HepG2 (cell line): Measurements from ENCODE around the gene ITCH. TPM values are rescaled to one million over a fixed set of nuclear protein-coding genes. Genes with fewer than 3 reads are reported as not detected.

ENCODE experiments used
- ATF7-NPFF ChIP-seq: sonication (generic); formaldehyde crosslinking; IDR thresholded peaks from 2 replicates; pipeline ENCODE4 v1.8.1; 2023; ENCODE audit warnings: mild to moderate bottlenecking, low read depth, missing genetic modification reagents, moderate library complexity
- HNF4G ChIP-seq, 2 experiments: sonication (generic) in 1 of 2; formaldehyde crosslinking in 1 of 2; IDR thresholded peaks; 2 replicates each; pipeline versions ENCODE4 v1.4.0 to v1.6.1; 2011 to 2020; ENCODE audit warnings: borderline replicate concordance in 2 of 2, low read depth in 2 of 2, mild to moderate bottlenecking in 2 of 2, low read length in 1 of 2, missing genetic modification reagents in 1 of 2, moderate library complexity in 1 of 2
- MEIS1 ChIP-seq: sonication (generic); formaldehyde crosslinking; IDR thresholded peaks from 2 replicates; pipeline ENCODE4 v1.9.0; 2021; ENCODE audit warnings: mild to moderate bottlenecking, missing genetic modification reagents, moderate library complexity, borderline replicate concordance
- MEIS2 ChIP-seq: sonication (generic); formaldehyde crosslinking; IDR thresholded peaks from 2 replicates; pipeline ENCODE4 v1.9.0; 2021; ENCODE audit warnings: mild to moderate bottlenecking, missing genetic modification reagents
- NFKBIZ ChIP-seq: IDR thresholded peaks from 2 replicates; pipeline ENCODE4 v1.6.1; 2018; ENCODE audit warnings: missing genetic modification reagents, missing compliant biosample characterization
- PHF21A ChIP-seq: sonication (generic); formaldehyde crosslinking; IDR thresholded peaks from 2 replicates; pipeline ENCODE4 v1.5.0; 2020; ENCODE audit warnings: mild to moderate bottlenecking, missing genetic modification reagents
- RBM39 ChIP-seq: fragments of 200-400 bp; formaldehyde crosslinking; IDR thresholded peaks from one replicate; pipeline ENCODE4 v1.6.1; 2018; ENCODE audit warnings: antibody characterized with exemption, mild to moderate bottlenecking, low read depth, low read length; ENCODE audit not compliant: poor library complexity, severe bottlenecking
- RFXAP ChIP-seq: sonication (generic); formaldehyde crosslinking; IDR thresholded peaks from 2 replicates; pipeline ENCODE4 v1.4.0; 2020; ENCODE audit warnings: missing genetic modification reagents, borderline replicate concordance
- RORA ChIP-seq: sonication (generic); formaldehyde crosslinking; IDR thresholded peaks from 2 replicates; pipeline ENCODE4 v1.5.0; 2020; ENCODE audit warnings: mild to moderate bottlenecking, missing genetic modification reagents, moderate library complexity
- SIX1 ChIP-seq: sonication (generic); formaldehyde crosslinking; IDR thresholded peaks from 2 replicates; pipeline ENCODE4 v1.4.0; 2020; ENCODE audit warnings: missing genetic modification reagents, borderline replicate concordance
- ZNF124 ChIP-seq: sonication (generic); formaldehyde crosslinking; IDR thresholded peaks from 2 replicates; pipeline ENCODE4 v1.4.0; 2020; ENCODE audit warnings: missing genetic modification reagents
- ZNF33B ChIP-seq: sonication (generic); formaldehyde crosslinking; IDR thresholded peaks from 2 replicates; pipeline ENCODE4 v1.5.1; 2020; ENCODE audit warnings: mild to moderate bottlenecking, missing genetic modification reagents
- polyA plus RNA-seq, 8 experiments: library from polyadenylated mRNA; depleted of rRNA in 3 of 8; stranded (reverse) in 7 of 8; unstranded in 1 of 8; fragments of >200 nt; fragmentation: Illumina TruSeq in 4 of 8; extraction: Trizol in 4 of 8; gene quantifications; 2 replicates each; pipeline versions ENCODE4 v1.2.1 to v1.2.3, GENCODE V29; 2011 to 2016; ENCODE audit warnings: low read depth in 4 of 8, missing spikeins in 1 of 8, mixed read lengths in 1 of 8; ENCODE audit not compliant: insufficient read depth in 1 of 8
- total RNA-seq, 5 experiments: library from RNA; depleted of rRNA; stranded (reverse); fragments of >200 nt; fragmentation: Illumina TruSeq; extraction: Trizol; gene quantifications; 2 replicates each; pipeline ENCODE4 v1.2.3, GENCODE V29; 2016; ENCODE audit warnings: low read depth in 1 of 5
- TF ChIP-seq, protein P1 (sequence below): sonication (generic); IDR thresholded peaks from 2 replicates; pipeline ENCODE4 v1.6.1; 2016; ENCODE audit warnings: low read depth, borderline replicate concordance
- TF ChIP-seq, protein P2 (sequence below): sonication (generic); formaldehyde crosslinking; IDR thresholded peaks from 2 replicates; pipeline ENCODE4 v1.5.0; 2020; ENCODE audit warnings: mild to moderate bottlenecking, missing genetic modification reagents
- TF ChIP-seq, protein P3 (sequence below): IDR thresholded peaks from 2 replicates; pipeline ENCODE4 v1.6.1; 2016; ENCODE audit warnings: low read depth

Gene ITCH
- total and polyA plus RNA-seq, 2 of the 13 experiments (the other 11 are each of a cell fraction or from before 2014, with no cell fraction given) = 20.5 to 112 TPM

DNA sequence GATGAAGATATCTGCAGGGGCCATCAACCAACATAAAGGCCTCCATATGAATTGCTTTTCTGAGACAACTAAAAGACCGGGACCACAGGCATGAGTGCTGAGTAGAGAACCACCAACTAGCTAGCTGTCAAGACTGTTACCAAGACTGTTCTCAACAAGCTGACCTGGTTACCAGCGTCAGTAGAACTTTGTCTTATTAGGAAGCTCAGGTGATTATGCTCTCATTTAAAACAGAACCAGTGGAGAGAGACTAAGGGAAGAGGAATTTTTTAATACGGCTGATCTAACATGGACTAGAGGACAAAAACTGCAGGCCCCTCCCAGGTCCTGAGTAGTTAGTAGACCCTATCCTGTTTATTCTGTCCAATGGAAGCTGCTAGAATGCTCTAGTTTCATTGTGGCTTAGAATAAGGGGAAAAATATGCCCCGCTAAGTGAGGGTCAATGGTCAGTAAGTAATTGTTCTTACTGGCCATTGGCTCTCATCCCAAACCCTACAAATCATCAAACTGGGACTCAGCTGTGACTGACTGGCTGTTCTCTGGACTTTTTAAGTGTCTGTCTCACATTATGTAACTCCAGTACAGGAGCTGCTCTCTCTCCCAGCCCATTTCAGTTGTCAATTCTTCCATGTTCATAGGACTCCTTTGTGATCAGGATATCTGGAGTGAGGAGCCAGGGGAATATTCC lies 149.3 kb downstream of the ITCH start (continued):
- TF ChIP-seq PHF21A (CRISPR knock-in tag) (peak; percentile 97), SIX1 (CRISPR knock-in tag) (no peak), MEIS1 (CRISPR knock-in tag) (peak; percentile 50; the same call in 1 of the 2 replicates), MEIS2 (peak; percentile 79; the same call in 1 of the 2 replicates), NFKBIZ (CRISPR knock-in tag) (no peak), ZNF124 (no peak), RFXAP (CRISPR knock-in tag) (peak; percentile 70; the same call in 1 of the 2 replicates), RBM39 (no peak), ATF7-NPFF (CRISPR knock-in tag) (0 out of 2 replicates have a peak, but pooled peaks have one; percentile 13), HNF4G (IDR thresholded peaks at IDR 0.05; ENCODE audit: borderline replicate concordance, low read depth, low read length) (peak; percentile 57; the same call in 1 of the 2 replicates), HNF4G (CRISPR knock-in tag; IDR thresholded peaks at IDR 0.05; ENCODE audit: borderline replicate concordance, low read depth) (no peak), ZNF33B (peak; percentile 21; the same call in 1 of the 2 replicates), RORA (CRISPR knock-in tag) (no peak)
- TF ChIP-seq, protein P1, sequence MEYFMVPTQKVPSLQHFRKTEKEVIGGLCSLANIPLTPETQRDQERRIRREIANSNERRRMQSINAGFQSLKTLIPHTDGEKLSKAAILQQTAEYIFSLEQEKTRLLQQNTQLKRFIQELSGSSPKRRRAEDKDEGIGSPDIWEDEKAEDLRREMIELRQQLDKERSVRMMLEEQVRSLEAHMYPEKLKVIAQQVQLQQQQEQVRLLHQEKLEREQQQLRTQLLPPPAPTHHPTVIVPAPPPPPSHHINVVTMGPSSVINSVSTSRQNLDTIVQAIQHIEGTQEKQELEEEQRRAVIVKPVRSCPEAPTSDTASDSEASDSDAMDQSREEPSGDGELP = peak; percentile 95
- TF ChIP-seq, protein P2, sequence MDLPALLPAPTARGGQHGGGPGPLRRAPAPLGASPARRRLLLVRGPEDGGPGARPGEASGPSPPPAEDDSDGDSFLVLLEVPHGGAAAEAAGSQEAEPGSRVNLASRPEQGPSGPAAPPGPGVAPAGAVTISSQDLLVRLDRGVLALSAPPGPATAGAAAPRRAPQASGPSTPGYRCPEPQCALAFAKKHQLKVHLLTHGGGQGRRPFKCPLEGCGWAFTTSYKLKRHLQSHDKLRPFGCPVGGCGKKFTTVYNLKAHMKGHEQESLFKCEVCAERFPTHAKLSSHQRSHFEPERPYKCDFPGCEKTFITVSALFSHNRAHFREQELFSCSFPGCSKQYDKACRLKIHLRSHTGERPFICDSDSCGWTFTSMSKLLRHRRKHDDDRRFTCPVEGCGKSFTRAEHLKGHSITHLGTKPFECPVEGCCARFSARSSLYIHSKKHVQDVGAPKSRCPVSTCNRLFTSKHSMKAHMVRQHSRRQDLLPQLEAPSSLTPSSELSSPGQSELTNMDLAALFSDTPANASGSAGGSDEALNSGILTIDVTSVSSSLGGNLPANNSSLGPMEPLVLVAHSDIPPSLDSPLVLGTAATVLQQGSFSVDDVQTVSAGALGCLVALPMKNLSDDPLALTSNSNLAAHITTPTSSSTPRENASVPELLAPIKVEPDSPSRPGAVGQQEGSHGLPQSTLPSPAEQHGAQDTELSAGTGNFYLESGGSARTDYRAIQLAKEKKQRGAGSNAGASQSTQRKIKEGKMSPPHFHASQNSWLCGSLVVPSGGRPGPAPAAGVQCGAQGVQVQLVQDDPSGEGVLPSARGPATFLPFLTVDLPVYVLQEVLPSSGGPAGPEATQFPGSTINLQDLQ (CRISPR knock-in tag) = no peak
- TF ChIP-seq, protein P3, sequence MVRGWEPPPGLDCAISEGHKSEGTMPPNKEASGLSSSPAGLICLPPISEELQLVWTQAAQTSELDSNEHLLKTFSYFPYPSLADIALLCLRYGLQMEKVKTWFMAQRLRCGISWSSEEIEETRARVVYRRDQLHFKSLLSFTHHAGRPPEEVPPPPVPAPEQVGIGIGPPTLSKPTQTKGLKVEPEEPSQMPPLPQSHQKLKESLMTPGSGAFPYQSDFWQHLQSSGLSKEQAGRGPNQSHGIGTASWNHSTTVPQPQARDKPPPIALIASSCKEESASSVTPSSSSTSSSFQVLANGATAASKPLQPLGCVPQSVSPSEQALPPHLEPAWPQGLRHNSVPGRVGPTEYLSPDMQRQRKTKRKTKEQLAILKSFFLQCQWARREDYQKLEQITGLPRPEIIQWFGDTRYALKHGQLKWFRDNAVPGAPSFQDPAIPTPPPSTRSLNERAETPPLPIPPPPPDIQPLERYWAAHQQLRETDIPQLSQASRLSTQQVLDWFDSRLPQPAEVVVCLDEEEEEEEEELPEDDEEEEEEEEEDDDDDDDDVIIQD (CRISPR knock-in tag) = peak; percentile 72; the same call in 1 of the 2 replicates
